GM19468 (cell line): ENCODE results near the gene HRH2.
"Not testable (repeated sequence)": the region's sequence is repeated elsewhere in the genome, so short reads cannot be mapped to it uniquely, and the experiment has no call there.

Experiments
- ATAC-seq: cut with Tn5 transposase; IDR thresholded peaks from one replicate; pipeline ENCODE4 v1.9.1; 2021; ENCODE audit warnings: mild to moderate bottlenecking, moderate library complexity, moderate number of reproducible peaks; ENCODE audit not compliant: unreplicated experiment; ENCODE audit errors: extremely low read depth

Gene HRH2, protein sequence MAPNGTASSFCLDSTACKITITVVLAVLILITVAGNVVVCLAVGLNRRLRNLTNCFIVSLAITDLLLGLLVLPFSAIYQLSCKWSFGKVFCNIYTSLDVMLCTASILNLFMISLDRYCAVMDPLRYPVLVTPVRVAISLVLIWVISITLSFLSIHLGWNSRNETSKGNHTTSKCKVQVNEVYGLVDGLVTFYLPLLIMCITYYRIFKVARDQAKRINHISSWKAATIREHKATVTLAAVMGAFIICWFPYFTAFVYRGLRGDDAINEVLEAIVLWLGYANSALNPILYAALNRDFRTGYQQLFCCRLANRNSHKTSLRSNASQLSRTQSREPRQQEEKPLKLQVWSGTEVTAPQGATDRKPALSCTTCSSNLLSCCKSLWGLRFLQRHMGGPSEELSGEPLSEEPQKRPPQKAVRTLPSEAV

DNA sequence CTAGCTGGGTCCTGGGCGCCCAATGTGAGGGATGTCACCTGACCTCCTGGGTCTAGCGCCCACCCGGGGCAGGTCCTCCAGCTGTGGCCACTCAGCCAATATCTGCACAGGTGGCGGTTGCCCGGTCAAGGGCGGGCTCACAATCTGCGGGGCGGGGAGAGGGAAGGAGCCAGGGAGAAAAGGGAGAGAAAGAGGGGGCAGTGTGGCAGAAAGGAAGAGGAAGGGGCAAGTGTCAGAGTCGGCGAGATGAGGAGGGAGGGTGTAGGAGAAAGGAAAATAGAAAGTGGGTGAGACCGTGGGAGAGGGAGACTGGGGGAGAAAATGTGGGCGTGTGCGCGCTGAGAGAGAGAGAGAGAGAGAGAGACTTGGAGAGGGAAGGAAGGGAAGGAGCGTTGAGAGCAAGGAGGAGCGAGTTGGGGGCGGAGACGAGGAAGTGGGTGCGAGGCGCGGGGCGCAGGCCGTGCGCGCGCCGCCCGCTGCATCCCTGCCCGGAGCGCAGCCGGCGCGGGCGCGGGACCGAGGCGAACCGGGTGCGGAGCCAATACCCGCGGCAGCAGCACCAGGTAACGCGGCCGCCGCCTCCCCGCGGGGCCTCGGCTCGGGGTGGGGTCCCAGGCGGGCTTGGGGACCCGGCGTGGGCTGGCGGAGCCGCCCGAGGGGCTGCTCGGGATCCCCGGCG lies at the start of gene HRH2:
TSS of gene HRH2 (plus strand) at position 479 of the 679 bp plus-strand sequence. CDS start 25,163 bp downstream, outside the sequence.
- no peak for ATAC-seq

DNA sequence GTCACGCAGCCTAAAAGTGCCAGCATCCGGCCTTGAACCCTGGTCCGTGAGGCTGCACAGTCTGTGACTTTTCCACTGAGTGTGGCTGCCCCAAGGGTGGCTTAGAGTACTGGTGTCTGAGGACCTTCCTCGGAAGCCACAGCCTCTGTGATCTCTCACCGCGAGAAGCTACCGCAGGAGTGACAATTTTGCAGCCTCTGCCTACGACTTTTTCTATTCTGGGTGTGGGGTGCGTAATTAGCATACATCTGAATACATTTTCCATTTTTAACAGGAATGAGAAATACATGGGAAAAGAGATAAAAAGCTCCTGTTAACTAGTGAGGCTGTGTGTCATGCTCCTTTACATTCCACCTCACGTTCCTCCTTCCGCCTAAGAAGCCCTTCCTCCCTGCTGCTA lies 48.3 kb upstream of the HRH2 start:
- no peak for ATAC-seq

DNA sequence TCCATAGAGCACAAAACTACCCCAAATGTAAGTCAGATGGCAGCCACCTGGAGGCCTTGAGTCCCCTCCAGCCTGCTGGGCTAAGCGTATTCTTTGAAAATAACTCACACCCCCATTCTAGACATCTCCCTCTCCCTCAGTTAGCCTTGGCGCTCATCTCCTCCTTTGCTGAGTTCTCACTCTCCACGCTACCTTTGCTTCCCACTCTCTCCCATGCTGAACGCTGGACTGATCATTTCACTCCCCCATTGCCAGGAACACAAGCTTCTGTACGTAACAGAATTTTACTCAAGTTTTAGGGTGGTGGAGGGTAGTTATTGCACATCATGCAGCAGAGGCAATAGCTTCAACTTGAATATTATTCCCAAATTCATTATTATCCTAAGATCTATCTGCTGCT lies 47.5 kb upstream of the HRH2 start:
- ATAC-seq = no peak

DNA sequence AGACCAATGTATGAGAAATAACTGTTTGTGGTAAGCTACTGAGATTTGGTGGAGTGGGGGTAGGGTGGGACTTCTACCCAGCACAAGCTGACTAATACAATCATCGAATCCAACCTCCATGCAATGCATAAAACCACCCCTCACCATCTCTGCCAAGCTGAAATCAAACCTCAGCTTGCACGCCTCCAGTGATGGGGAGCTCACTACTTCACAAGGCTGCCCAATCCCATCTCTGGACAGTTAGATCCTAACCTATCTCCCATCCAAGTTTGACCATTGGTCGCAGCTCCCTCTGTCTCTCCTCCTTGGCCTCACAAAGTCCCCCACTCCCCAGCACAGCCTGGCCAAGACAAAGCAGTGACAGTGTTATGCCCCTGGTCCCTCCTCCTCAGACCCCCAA lies 47.0 kb upstream of the HRH2 start:
- ATAC-seq = no peak

DNA sequence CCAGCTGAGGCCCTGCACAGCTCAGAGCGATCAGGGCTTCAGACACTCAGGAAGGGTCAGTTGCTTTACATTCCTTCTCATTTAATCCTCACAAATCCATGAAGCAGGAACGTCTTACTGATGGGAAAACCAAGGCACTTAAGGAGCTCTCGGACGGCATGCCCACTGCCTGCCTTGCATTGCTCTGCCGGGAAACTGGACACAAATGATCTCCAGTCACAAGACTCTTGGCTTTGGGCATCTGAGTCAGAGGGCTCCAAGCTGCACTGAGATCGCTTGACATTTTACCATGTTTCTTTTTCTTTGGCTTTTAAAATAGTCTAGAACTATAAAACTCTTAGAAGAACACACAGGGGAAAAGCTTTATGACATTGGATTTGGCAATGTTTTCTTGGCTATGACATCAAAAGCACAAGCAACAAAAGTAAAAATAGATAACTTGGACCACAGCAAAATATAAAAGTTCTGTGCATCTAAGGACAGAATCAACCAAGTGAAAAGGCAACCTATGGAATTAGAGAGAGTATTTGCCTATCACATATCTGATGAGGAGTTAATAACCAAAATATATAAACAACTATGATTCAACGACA lies 43.6 kb upstream of the HRH2 start:
- ATAC-seq = no peak

DNA sequence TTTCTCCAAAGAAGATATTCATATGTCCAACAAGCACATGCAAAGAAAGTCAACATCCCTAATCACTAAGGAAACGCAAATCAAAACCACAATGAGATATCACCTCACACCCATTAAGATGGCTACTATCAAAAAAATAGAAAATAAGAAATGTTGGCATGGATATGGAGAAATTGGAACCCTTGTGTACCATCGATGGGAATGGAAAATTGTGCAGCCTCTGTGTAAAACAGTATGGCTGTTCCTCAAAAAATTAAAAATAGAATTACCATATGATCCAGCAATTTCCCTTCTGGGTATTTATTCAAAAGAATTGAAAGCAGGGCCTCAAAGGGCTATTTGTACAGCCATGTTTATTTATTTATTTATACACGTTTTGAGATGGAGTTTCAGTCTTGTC lies 43.0 kb upstream of the HRH2 start:
- no peak for ATAC-seq

DNA sequence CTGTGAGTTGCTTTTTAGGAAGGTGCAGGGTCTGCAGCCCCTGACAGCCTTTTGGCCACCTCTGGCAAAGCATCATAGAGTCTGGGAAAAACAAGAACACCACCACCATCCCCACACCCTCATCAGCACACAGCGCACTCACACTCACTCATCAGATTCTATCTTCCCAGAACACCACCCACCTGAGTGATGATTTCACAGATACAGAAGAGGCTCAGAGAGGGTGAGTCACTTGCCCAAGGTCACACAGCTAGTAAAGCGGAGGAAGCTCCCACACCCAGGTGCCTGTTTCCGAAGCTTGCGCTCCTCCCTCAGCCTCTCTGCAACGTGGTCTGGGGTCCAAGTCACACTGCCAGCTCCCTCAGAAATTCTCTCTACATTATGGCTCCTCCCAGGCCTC lies 41.8 kb upstream of the HRH2 start:
- no peak for ATAC-seq

DNA sequence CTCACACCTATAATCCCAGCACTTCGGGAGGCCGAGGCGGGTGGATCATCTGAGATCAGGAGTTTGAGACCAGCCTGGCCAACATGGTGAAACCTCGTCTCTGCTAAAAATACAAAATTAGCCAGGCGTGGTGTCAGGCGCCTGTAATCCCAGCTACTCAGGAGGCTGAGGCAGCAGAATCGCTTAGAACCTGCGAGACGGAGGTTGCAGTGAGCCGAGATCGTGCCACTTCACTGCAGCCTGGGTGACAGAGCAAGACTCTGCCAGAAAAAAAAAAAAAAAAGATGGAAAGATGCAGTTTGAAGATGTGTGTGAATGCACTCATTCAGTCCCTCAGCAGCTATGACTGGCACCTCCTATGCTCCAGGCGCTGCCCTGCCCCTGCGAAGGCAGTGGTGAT lies 41.3 kb upstream of the HRH2 start:
- not testable (repeated sequence) for ATAC-seq

DNA sequence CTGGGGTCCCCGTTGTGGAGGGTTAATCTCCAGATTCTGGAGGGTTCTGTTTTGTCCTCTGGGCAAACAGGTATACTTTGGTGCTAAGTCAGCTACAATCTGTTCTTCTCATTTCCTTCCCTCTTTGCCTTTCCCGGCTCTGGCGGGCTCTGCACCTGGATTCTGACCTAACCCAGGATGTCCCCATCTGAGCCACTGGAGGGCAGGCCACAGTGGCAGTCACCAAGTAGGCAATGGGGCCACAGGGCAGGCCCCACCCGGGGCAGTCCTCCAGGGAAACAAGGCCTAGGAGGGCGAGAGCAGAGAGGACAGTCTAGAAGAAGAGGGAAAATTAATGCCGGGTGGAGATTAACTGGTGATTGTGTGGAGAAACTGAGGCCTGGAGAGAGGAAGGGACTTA lies 40.4 kb upstream of the HRH2 start:
- ATAC-seq = no peak

DNA sequence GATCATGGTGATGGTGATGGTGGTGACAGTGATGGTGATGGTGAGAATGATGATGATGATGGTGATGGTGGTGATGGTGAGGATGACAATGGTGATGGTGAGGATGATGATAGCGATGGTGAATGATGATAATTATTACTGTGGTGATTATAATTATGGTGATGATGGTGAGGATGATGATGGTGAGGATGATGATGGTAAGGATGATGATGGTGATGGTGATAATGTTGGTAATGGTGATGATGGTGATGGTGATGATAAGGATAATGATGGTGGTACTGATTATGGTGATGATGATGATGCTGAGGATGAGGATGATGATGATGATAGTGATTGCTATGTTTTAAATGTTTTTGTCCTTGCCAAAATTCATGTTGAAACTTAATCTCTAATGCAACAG lies 37.3 kb upstream of the HRH2 start:
- ATAC-seq = no peak

DNA sequence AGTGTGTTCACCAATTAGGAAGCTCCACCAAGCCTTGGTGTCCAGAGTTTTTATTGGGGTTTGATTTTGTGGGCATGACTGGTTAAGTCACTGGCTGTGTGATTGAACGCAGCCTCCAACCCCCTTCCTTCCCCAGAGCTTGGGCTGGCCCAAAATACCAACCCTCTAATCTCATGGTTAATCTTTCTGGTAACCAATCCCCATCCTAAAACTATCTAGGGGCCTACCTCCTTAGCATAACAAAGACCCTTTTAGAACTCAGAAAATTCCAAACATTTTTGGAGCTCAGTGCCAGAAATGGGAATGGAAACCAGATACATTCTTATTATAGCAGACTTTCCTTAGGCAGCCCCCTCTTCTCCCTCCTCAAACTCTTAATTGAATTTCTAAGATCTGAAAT lies 35.9 kb upstream of the HRH2 start:
- no peak for ATAC-seq

DNA sequence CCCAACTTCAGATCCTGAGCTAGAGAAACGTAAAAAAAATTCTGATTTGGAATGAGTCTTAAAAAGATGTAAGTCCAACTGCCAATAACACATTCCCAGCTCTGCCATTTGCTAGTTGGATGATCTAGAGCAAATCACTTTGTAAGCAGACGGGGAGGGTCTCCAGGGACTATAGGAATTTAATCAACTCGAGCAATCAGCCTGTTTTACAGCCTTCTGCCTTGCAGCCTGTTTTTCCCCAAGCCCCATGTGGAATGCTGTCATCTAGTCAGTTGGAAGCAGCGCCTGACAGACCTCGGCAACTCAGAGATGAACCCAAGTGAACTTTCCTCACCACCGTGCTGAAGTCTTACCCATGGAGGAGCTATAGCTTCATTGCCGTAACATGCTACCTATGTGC lies 34.8 kb upstream of the HRH2 start:
- no peak for ATAC-seq

DNA sequence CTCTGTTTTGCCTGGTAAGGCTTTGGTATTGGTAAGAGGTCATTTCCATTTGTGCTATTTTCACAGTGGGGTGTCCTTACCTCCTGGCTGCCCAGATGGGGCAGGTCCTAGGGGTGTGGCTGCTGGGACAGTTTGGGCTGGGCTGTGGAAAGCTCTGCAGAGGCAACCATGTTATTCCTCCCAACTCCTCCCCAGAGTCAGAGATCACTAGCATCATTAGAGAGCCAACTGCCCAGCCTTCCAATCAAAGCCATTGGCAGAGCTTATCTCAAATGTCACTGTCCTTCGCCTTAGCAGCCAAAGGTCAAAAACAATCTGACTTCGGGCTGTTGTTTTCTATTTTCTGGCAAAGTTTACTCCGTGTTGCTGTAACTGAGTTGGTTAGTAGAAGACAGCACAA lies 33.6 kb upstream of the HRH2 start:
- no peak for ATAC-seq

DNA sequence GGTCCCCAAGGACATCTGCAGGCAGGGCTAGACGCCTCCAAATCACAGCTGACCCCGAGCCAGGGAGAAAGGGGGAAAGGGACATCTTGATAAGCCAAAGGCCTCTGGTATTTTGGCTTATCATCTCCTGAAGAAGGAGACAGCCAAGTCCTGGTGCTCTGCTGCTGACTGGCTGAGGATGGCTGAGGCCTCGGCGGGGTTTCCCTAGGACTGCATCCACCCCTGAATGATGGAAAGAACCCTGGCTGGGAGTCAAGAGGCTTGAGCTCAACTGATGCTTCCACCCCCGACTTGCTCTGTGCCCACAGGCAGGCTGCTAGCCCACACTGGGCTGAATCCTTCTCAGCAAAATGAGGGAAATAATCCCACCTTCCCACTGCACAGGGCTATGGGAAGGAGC lies 30.9 kb upstream of the HRH2 start:
- no peak for ATAC-seq

DNA sequence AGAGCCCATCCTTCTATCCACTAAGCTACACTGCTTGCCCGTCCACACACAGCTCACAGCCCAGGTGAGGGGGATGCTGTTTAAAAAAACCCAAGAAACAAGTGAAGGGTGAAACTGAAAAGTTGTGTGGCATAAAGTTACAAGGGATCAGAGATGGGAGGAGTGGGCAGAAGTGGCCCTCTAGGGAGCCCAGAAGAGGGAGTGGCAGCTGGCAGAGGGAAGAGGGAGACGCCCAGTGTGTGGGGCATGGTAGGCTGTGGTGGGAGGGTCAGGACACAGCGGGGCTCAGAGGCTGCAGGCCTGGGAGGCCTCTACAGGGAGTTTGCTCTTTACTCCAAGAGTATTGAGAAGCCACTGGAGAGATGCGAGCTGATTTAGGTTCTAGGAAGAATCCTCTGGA lies 30.1 kb upstream of the HRH2 start:
- ATAC-seq = no peak

DNA sequence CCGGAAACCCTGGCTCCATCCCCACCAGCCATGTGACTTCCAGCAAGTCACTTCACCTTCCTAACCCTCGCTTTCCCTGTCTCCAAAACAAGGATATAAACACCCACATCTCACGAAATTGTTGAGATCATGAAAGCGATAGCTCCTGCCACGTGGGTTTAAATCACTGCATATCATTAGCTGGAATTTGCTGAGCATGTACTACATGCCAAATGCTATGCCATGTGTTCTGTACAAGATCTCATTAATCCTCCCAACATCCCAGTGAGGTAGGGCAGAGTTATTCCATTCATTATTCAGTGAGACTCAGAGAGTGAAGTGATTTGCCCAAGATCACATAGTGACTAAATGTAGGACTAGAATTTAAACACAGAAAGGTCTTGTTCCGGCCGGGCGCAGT lies 29.2 kb upstream of the HRH2 start:
- no peak for ATAC-seq

DNA sequence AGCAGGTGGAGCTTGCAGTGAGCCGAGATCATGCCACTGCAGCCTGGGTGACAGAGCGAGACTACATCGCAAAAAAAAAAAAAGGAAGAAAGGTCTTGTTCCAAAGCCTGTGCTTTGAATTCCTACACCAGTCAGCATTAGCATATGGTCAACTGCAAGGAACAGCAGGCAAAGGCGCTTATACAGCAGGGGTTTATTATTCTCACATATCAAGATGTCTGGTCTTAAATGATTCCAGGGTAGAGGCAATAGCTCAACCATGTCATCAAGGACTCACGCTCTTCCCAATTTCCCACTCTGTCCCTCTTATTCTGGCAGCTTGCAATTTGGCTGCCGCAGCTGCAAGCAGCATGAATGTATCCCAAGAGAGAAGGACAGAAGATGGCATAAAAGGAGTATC lies 28.6 kb upstream of the HRH2 start:
- no peak for ATAC-seq

DNA sequence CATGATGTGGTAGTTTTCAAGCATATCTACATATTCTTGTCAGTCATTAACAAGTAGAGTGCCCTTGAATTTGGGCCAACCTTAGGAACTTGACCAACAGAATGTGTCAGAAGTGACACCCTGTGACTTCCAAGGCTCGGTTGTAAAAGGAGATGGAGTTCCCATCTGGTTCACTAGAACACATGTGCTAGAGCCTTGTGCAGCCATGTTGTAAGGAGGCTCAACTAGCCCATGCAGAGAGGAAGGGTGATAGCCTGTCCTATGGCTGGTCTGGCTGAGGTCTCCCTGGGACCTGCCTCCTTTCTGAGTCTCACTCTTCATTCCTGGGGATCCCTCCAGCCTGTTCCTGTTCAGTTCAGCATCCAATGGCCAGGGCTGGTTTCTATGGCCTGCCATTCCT lies 28.1 kb upstream of the HRH2 start:
- no peak for ATAC-seq

DNA sequence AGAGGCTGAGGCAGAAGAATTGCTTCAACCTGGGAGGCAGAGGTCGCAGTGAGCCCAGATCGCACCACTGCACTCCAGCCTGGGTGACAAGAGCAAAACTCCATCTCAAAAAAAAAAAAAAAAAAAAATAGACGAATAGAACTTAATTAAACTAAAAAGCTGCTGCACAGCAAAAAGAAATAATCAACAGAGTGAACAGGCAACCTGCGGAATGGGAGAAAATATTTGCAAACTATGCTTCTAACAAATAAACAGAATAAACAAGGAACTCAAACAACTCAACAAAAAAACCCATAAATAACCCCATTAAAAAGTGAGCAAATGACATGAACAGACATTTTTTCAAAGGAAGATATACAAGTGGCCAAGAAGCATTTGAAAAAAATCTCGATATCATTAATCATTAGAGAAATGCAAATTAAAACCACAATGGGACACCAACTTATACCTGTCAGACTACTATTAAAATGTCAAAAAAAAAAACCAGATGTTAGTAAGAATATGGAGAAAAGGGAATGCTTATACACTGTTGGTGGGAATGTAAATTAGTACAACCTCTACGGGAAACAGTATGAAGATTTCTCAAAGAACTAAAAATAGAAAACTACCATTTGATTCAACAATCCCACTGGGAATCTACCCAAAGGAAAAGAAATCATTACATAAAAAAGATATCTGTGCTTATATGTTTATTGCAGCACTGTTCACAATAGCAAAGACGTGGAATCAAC lies 21.9 kb upstream of the HRH2 start:
- no peak for ATAC-seq

DNA sequence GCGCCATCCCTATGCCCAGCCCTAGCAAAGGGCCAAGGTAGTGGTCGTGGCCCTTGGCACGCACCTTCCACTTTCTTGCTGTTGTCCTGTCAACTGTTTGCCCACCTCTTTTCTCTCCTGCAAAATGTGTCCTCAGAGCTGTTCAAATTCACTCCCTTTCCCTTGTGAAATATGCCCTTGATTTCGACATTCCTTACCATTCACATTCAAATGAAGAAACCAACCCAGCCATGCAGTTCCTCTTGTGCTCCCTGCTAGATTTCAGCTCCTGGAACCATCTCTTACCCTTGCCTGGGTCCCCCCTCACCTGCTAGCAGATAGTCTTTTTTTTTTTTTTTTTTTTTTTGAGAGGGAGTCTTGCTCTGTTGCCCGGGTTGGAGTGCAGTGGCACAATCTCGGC lies 19.6 kb upstream of the HRH2 start:
- no peak for ATAC-seq
